Natural killer cell treated with Interleukin-12 subunit alpha and Interleukin-12 subunit beta and Interleukin-15 and Interleukin-18, amount 100 ng/mL, for 72 hours (primary cell): ENCODE results near the gene MYO1E. TPM values are rescaled to one million over a fixed set of nuclear protein-coding genes. Genes with fewer than 3 reads are reported as not detected.

Source experiments
- ATAC-seq, 2 donors: fragments of 150-1000 bp; cut with Tn5 transposase in 1 of 2; sonication (Bioruptor Pico), chemical (Tn5 transposase) in 1 of 2; 2 replicates each; pipeline ENCODE4 v1.10.0; 2021
- DNase-seq: peaks from one replicate; pipeline ENCODE4 v3.0.0; 2022; ENCODE audit warnings: low spot score
- H3K27ac Mint-ChIP-seq, 2 donors: 1 replicate in 1 of 2; 2 replicates in 1 of 2; pipeline ENCODE4 v1.8.0; 2022; ENCODE audit warnings: mixed read lengths in 2 of 2, mild to moderate bottlenecking in 1 of 2, moderate library complexity in 1 of 2
- H3K27me3 Mint-ChIP-seq, 2 donors: 1 replicate in 1 of 2; 2 replicates in 1 of 2; pipeline ENCODE4 v1.8.0; 2022; ENCODE audit warnings: mixed read lengths in 2 of 2
- H3K36me3 Mint-ChIP-seq: one replicate; pipeline ENCODE4 v1.8.0; 2022; ENCODE audit warnings: mixed read lengths
- H3K4me1 Mint-ChIP-seq, 2 donors: 1 replicate in 1 of 2; 2 replicates in 1 of 2; pipeline ENCODE4 v1.8.0; 2022; ENCODE audit warnings: low read depth in 2 of 2, mixed read lengths in 2 of 2, mild to moderate bottlenecking in 1 of 2
- H3K4me3 Mint-ChIP-seq: one replicate; pipeline ENCODE4 v1.8.0; 2022; ENCODE audit warnings: mixed read lengths
- H3K9me3 Mint-ChIP-seq: 2 replicates; pipeline ENCODE4 v1.8.0; 2022; ENCODE audit warnings: mixed read lengths
- total RNA-seq, 2 donors: library from RNA; stranded (reverse); gene quantifications; one replicate each; pipeline ENCODE4 v1.2.3, GENCODE V29; 2022

The MYO1E gene
- total RNA-seq, 2 donors from 2014 or later: 3.7 to 20.0 TPM

GRCh38 chr15:59313641-59314332, 58.9 kb downstream of the MYO1E start:
- Mint-ChIP-seq H3K27ac (peak overlapping the region in 1 of 2 donors; percentile 22), H3K9me3 (no peaks in the 10 kb centered on the region), H3K27me3 (no peaks in the 10 kb centered on the region), H3K4me3 (no peak overlapping the region), H3K4me1 (peaks cover 9 to 27% of the 10 kb centered on the region in 2 donors), H3K36me3 (no peaks in the 10 kb centered on the region)
- ATAC-seq (no peak), DNase-seq (no peak)

- no peaks in the 10 kb centered on the region for H3K36me3 Mint-ChIP-seq
- no peak overlapping the region for H3K4me3 Mint-ChIP-seq
These were observed 60.5 kb downstream of the MYO1E start for GRCh38 chr15:59312205-59312604.

GRCh38 chr15:59311195-59311594, 61.5 kb downstream of the MYO1E start:
- Mint-ChIP-seq H3K27me3 (no peaks in the 10 kb centered on the region), H3K4me1 (peaks cover 0 to 16% of the 10 kb centered on the region in 2 donors), H3K36me3 (no peaks in the 10 kb centered on the region), H3K4me3 (no peak overlapping the region), H3K27ac (no peak overlapping the region), H3K9me3 (no peaks in the 10 kb centered on the region)
- DNase-seq: no peak
- no peak for ATAC-seq

More at GRCh38 chr15:59312205-59312604, 60.5 kb downstream of the MYO1E start:
- no peaks in the 10 kb centered on the region for H3K27me3 Mint-ChIP-seq
- H3K9me3 Mint-ChIP-seq: no peaks in the 10 kb centered on the region
- ATAC-seq (no peak), DNase-seq (no peak)
- peaks cover 3 to 19% of the 10 kb centered on the region in 2 donors for H3K4me1 Mint-ChIP-seq
- H3K27ac Mint-ChIP-seq: no peak overlapping the region

- Mint-ChIP-seq H3K27me3 (no peaks in the 10 kb centered on the region), H3K36me3 (no peaks in the 10 kb centered on the region), H3K9me3 (no peaks in the 10 kb centered on the region), H3K27ac (no peak overlapping the region), H3K4me3 (no peak overlapping the region), H3K4me1 (peaks cover 0 to 10% of the 10 kb centered on the region in 2 donors)
- ATAC-seq (no peak), DNase-seq (no peak)
These were observed 63.3 kb downstream of the MYO1E start for GRCh38 chr15:59309405-59309804.

GRCh38 chr15:59307165-59307537, 65.5 kb downstream of the MYO1E start:
- H3K4me1 Mint-ChIP-seq: peaks cover 8 to 15% of the 10 kb centered on the region in 2 donors
- no peak overlapping the region for H3K4me3 Mint-ChIP-seq
- no peaks in the 10 kb centered on the region for H3K27me3 Mint-ChIP-seq
- no peak for DNase-seq
- no peaks in the 10 kb centered on the region for H3K36me3 Mint-ChIP-seq
- no peak for ATAC-seq
- H3K9me3 Mint-ChIP-seq: no peaks in the 10 kb centered on the region
- H3K27ac Mint-ChIP-seq: no peak overlapping the region

- Mint-ChIP-seq H3K27ac (no peak overlapping the region), H3K9me3 (no peaks in the 10 kb centered on the region), H3K36me3 (no peaks in the 10 kb centered on the region), H3K27me3 (no peaks in the 10 kb centered on the region), H3K4me3 (no peak overlapping the region), H3K4me1 (peaks cover 11 to 18% of the 10 kb centered on the region in 2 donors)
- ATAC-seq: no peak
- no peak for DNase-seq
These were observed 66.0 kb downstream of the MYO1E start for GRCh38 chr15:59306520-59307164.

GRCh38 chr15:59304807-59305206, 67.9 kb downstream of the MYO1E start:
- ATAC-seq (no peak), DNase-seq (no peak)
- no peaks in the 10 kb centered on the region for H3K27me3 Mint-ChIP-seq
- H3K36me3 Mint-ChIP-seq: no peaks in the 10 kb centered on the region
- peaks cover 28 to 33% of the 10 kb centered on the region in 2 donors for H3K4me1 Mint-ChIP-seq
- H3K9me3 Mint-ChIP-seq: no peaks in the 10 kb centered on the region
- peak overlapping the region in 1 of 2 donors; percentile 53 for H3K27ac Mint-ChIP-seq
- H3K4me3 Mint-ChIP-seq: no peak overlapping the region

GRCh38 chr15:59304034-59304795, 68.5 kb downstream of the MYO1E start:
- Mint-ChIP-seq H3K4me1 (peaks cover 34 to 38% of the 10 kb centered on the region in 2 donors), H3K27me3 (no peaks in the 10 kb centered on the region), H3K4me3 (no peak overlapping the region), H3K9me3 (no peaks in the 10 kb centered on the region), H3K27ac (peak overlapping the region in 1 of 2 donors; percentile 77), H3K36me3 (no peaks in the 10 kb centered on the region)
- peak in 1 of 2 donors; percentile 40 for ATAC-seq
- DNase-seq: no peak

GRCh38 chr15:59303633-59304032, 69.0 kb downstream of the MYO1E start:
- no peak overlapping the region for H3K4me3 Mint-ChIP-seq
- H3K27ac Mint-ChIP-seq: peak overlapping the region in 1 of 2 donors; percentile 77
- no peaks in the 10 kb centered on the region for H3K27me3 Mint-ChIP-seq
- H3K4me1 Mint-ChIP-seq: peaks cover 36 to 40% of the 10 kb centered on the region in 2 donors
- no peaks in the 10 kb centered on the region for H3K36me3 Mint-ChIP-seq
- no peak for ATAC-seq
- DNase-seq: no peak
- no peaks in the 10 kb centered on the region for H3K9me3 Mint-ChIP-seq

GRCh38 chr15:59303136-59303535, 69.5 kb downstream of the MYO1E start:
- Mint-ChIP-seq H3K27me3 (no peaks in the 10 kb centered on the region), H3K4me1 (peaks cover 41 to 45% of the 10 kb centered on the region in 2 donors), H3K36me3 (no peaks in the 10 kb centered on the region), H3K27ac (peak overlapping the region; percentile 28 to 77), H3K9me3 (no peaks in the 10 kb centered on the region), H3K4me3 (no peak overlapping the region)
- DNase-seq: no peak
- no peak for ATAC-seq

- Mint-ChIP-seq H3K9me3 (no peaks in the 10 kb centered on the region), H3K27ac (peak overlapping the region; percentile 89 to 95), H3K4me3 (peak overlapping the region; percentile 93), H3K27me3 (no peaks in the 10 kb centered on the region), H3K4me1 (peaks cover 44 to 45% of the 10 kb centered on the region in 2 donors), H3K36me3 (no peaks in the 10 kb centered on the region)
- ATAC-seq (no peak), DNase-seq (no peak)
These were observed 71.1 kb downstream of the MYO1E start for GRCh38 chr15:59301527-59301926.

- Mint-ChIP-seq H3K36me3 (no peaks in the 10 kb centered on the region), H3K27me3 (no peaks in the 10 kb centered on the region), H3K4me1 (peaks cover 45 to 47% of the 10 kb centered on the region in 2 donors), H3K9me3 (no peaks in the 10 kb centered on the region), H3K4me3 (peak overlapping the region; percentile 93), H3K27ac (peak overlapping the region; percentile 89 to 95)
- ATAC-seq: peak in 1 of 2 donors; percentile 1
- no peak for DNase-seq
These were observed 72.0 kb downstream of the MYO1E start for GRCh38 chr15:59300618-59301139.

- Mint-ChIP-seq H3K4me1 (peaks cover 43 to 45% of the 10 kb centered on the region in 2 donors), H3K27ac (peak overlapping the region; percentile 89 to 95)
These were observed 72.6 kb downstream of the MYO1E start for GRCh38 chr15:59299929-59300617.

More at GRCh38 chr15:59299929-59300617, 72.6 kb downstream of the MYO1E start:
- ATAC-seq: peak; percentile 97 to 98
- Mint-ChIP-seq H3K9me3 (no peaks in the 10 kb centered on the region), H3K36me3 (no peaks in the 10 kb centered on the region), H3K4me3 (peak overlapping the region; percentile 93), H3K27me3 (no peaks in the 10 kb centered on the region)
- peak; percentile 90 for DNase-seq
